ENCODE data around the gene CCNQ. TPM values are rescaled to one million over a fixed set of nuclear protein-coding genes. Genes with fewer than 3 reads are reported as not detected.

Gene CCNQ
- total RNA-seq, 1 experiment from 2014 or later = 20.3 TPM

GRCh38 chrX:153554519-153555167, 44.3 kb downstream of the CCNQ start:
- Histone ChIP-seq H3K9ac (ENCODE audit: low read length) (no peak overlapping the region), H3K4me3 (replicated peaks in 1 of 2; ENCODE audit: low read depth in 1 of 2, low read length in 2 of 2) (no peak overlapping the region), H3K79me2 (ENCODE audit: insufficient read depth, low read length) (no peaks in the 10 kb centered on the region), H3K4me2 (ENCODE audit: low read length) (no peak overlapping the region), H3K9me3 (ENCODE audit: control insufficient read depth in 1 of 2, insufficient read depth in 1 of 2, low read depth in 1 of 2, low read length in 2 of 2) (no peaks in the 10 kb centered on the region), H3K9me2 (ENCODE audit: insufficient read depth) (no peaks in the 10 kb centered on the region), H2AFZ (ENCODE audit: low read depth, low read length, poor library complexity, severe bottlenecking) (no peak overlapping the region), H3K27me3 (ENCODE audit: insufficient read depth, low read length) (no peaks in the 10 kb centered on the region), H3K4me1 (ENCODE audit: control insufficient read depth in 1 of 2, insufficient read depth in 2 of 2, low read length in 2 of 2) (no peaks in the 10 kb centered on the region), H4K20me1 (ENCODE audit: insufficient read depth) (no peaks in the 10 kb centered on the region), H3K27ac (ENCODE audit: low read depth, low read length) (no peak overlapping the region), H3K36me3 (ENCODE audit: control insufficient read depth in 1 of 2, insufficient read depth in 2 of 2, low read length in 2 of 2) (no peaks in the 10 kb centered on the region)
- ChIA-PET CTCF (interaction anchor here (0.9 to 1.5 kb wide), 3 partner anchors 113 to 392 kb away, joined by 4 to 11 read pairs (median 6); no protein-coding TSS in a partner anchor), POLR2A (no interaction called here), RAD21 (ENCODE audit: low non-redundant PET in 1 of 2, low total read pairs in 2 of 2, uncharacterized antibody in 2 of 2, unreplicated experiment in 2 of 2) (interaction anchor here in 1 of 2 experiments (1.1 kb wide), 1 partner anchor 113 kb away, joined by 3 read pairs; no protein-coding TSS in a partner anchor)
- no peak for TF ChIP-seq ZNF274 (IDR thresholded peaks at IDR 0.05; ENCODE audit: low read depth, low read length)
- TF ChIP-seq SP1 (IDR thresholded peaks at IDR 0.05; ENCODE audit: low read depth) = no peak
- TF ChIP-seq CTCF (IDR thresholded peaks at IDR 0.05 in 2 of 3, conservative IDR thresholded peaks at IDR 0.05 in 1 of 3; ENCODE audit: borderline replicate concordance in 1 of 3, insufficient read depth in 1 of 3, low read depth in 2 of 3, low read length in 2 of 3) = peak; percentile 56 to 75 (median 59)
- no peak for TF ChIP-seq EZH2phosphoT487 (IDR thresholded peaks at IDR 0.05; ENCODE audit: borderline replicate concordance)
- TF ChIP-seq SRF (IDR thresholded peaks at IDR 0.05; ENCODE audit: low read depth) = no peak
- TF ChIP-seq EZH2 (IDR thresholded peaks at IDR 0.05) = no peak
- TF ChIP-seq CBX3 (IDR thresholded peaks at IDR 0.05; ENCODE audit: low read depth) = no peak
- peak; percentile 74 for TF ChIP-seq RAD21 (IDR thresholded peaks at IDR 0.05; ENCODE audit: low read depth)
- TF ChIP-seq MAX (IDR thresholded peaks at IDR 0.05) = no peak
- no peak for TF ChIP-seq ZFX (IDR thresholded peaks at IDR 0.05)
- ATAC-seq (peak; percentile 93), DNase-seq (ENCODE audit: low read depth, low spot score) (peak; percentile 24)
- intact Hi-C loops (cut with micrococcal nuclease) = loop anchor here (1.0 to 5.0 kb wide), 3 partner anchors 95 to 153 kb away; no protein-coding TSS in a partner anchor
- BruUV-seq (replicated peaks) = no TSS peak
